GM21786 (cell line): Measurements from ENCODE around the gene RSKR.
"Not testable (repeated sequence)": the region's sequence is repeated elsewhere in the genome, so short reads cannot be mapped to it uniquely, and the experiment has no call there.

Experiments used
- ATAC-seq: cut with Tn5 transposase; IDR thresholded peaks from one replicate; pipeline ENCODE4 v1.9.1; 2021; ENCODE audit not compliant: unreplicated experiment

The RSKR gene

GRCh38 chr17:28623696-28624095, 9.7 kb upstream of the RSKR start:
- ATAC-seq: no peak

- ATAC-seq: no peak
Measured at GRCh38 chr17:28622186-28622585, 8.2 kb upstream of the RSKR start.

GRCh38 chr17:28620010-28620409, 6.0 kb upstream of the RSKR start:
- ATAC-seq: no peak

GRCh38 chr17:28618464-28618863, 4.5 kb upstream of the RSKR start:
- ATAC-seq: no peak

GRCh38 chr17:28616281-28616680, 2.3 kb upstream of the RSKR start:
- ATAC-seq: no peak

GRCh38 chr17:28615260-28615940, 1.4 kb upstream of the RSKR start:
- no peak for ATAC-seq

- no peak for ATAC-seq
Measured at GRCh38 chr17:28612936-28613872, 781 bp downstream of the RSKR start.

GRCh38 chr17:28612531-28612930, 1.5 kb downstream of the RSKR start:
- ATAC-seq: no peak

GRCh38 chr17:28610376-28610775, 3.6 kb downstream of the RSKR start:
- no peak for ATAC-seq

- ATAC-seq: not testable (repeated sequence)
Measured at GRCh38 chr17:28604031-28604430, 10.0 kb downstream of the RSKR start.

- ATAC-seq: peak; percentile 40
Measured at GRCh38 chr17:28599311-28600184, 14.4 kb downstream of the RSKR start.

- ATAC-seq: peak; percentile 81
Measured at GRCh38 chr17:28598799-28599310, 15.1 kb downstream of the RSKR start, which contains the start of gene SPAG5. TSS of gene SPAG5 (minus strand) at chr17:28599025. CDS start at chr17:28598946, 79 bp downstream.

GRCh38 chr17:28598389-28598788, 15.6 kb downstream of the RSKR start:
- no peak for ATAC-seq

GRCh38 chr17:28597606-28598383, 16.2 kb downstream of the RSKR start:
- ATAC-seq: no peak

- no peak for ATAC-seq
Measured at GRCh38 chr17:28592260-28592659, 21.7 kb downstream of the RSKR start.

- ATAC-seq: no peak
Measured at GRCh38 chr17:28585851-28586250, 28.1 kb downstream of the RSKR start.

- ATAC-seq: no peak
Measured at GRCh38 chr17:28584434-28584833, 29.6 kb downstream of the RSKR start.

GRCh38 chr17:28582513-28582912, 31.5 kb downstream of the RSKR start:
- no peak for ATAC-seq

- ATAC-seq: no peak
Measured at GRCh38 chr17:28580959-28581358, 33.0 kb downstream of the RSKR start.

GRCh38 chr17:28579526-28579925, 34.5 kb downstream of the RSKR start:
- no peak for ATAC-seq
